Keratinocyte (primary cell): ENCODE results near the gene DGKI. TPM values are rescaled to one million over a fixed set of nuclear protein-coding genes. Genes with fewer than 3 reads are reported as not detected.

Source experiments
- DNase-seq: peaks from one replicate; pipeline ENCODE4 v3.0.0-alpha.2; 2011; ENCODE audit warnings: low read depth, missing footprints, low spot score
- FAIRE-seq: peaks from 2 replicates; lab custom pipeline; 2011; peaks lifted over from hg19 to GRCh38; lab: Jason Lieb, UNC
- H2AFZ ChIP-seq: 2 replicates; pipeline ENCODE4 v1.6.0; 2012; ENCODE audit warnings: low read length, control low read depth, inconsistent platforms; ENCODE audit not compliant: control insufficient read depth
- H3K27ac ChIP-seq: 2 replicates; pipeline ENCODE4 v1.5.1; 2011; ENCODE audit warnings: low read length; ENCODE audit not compliant: control insufficient read depth, insufficient read depth
- H3K27me3 ChIP-seq: 3 replicates; pipeline ENCODE4 v1.6.0; 2011; ENCODE audit warnings: low read length; ENCODE audit not compliant: control insufficient read depth, insufficient read depth; ENCODE audit errors: extremely low read depth
- H3K36me3 ChIP-seq, 2 experiments: 2 replicates in 1 of 2; 3 replicates in 1 of 2; pipeline ENCODE4 v1.5.1; 2011; ENCODE audit warnings: low read length in 2 of 2, mild to moderate bottlenecking in 1 of 2; ENCODE audit not compliant: control insufficient read depth in 2 of 2, insufficient read depth in 2 of 2; ENCODE audit errors: extremely low read depth in 1 of 2
- H3K4me1 ChIP-seq: 3 replicates; pipeline ENCODE4 v1.5.1; 2011; ENCODE audit warnings: low read length; ENCODE audit not compliant: control insufficient read depth, insufficient read depth; ENCODE audit errors: extremely low read depth
- H3K4me2 ChIP-seq: 3 replicates; pipeline ENCODE4 v1.6.0; 2011; ENCODE audit warnings: low read depth, low read length; ENCODE audit not compliant: control insufficient read depth, insufficient read depth; ENCODE audit errors: extremely low read depth
- H3K4me3 ChIP-seq, 3 experiments: fragments of 200-600 bp in 1 of 3; sonication (generic) in 1 of 3; 2 replicates in 2 of 3; 3 replicates in 1 of 3; pipeline ENCODE4 v1.5.1; 2011 to 2016; ENCODE audit warnings: low read length in 3 of 3, mild to moderate bottlenecking in 3 of 3, control low read depth in 2 of 3, inconsistent platforms in 1 of 3, low read depth in 1 of 3, mixed read lengths in 1 of 3, mixed run types in 1 of 3, moderate library complexity in 1 of 3; ENCODE audit not compliant: control insufficient read depth in 2 of 3, insufficient read depth in 2 of 3; ENCODE audit errors: extremely low read depth in 1 of 3
- H3K79me2 ChIP-seq: 2 replicates; pipeline ENCODE4 v1.6.0; 2012; ENCODE audit warnings: low read length; ENCODE audit not compliant: control insufficient read depth, insufficient read depth
- H3K9ac ChIP-seq: 3 replicates; pipeline ENCODE4 v1.6.0; 2011; ENCODE audit warnings: low read length; ENCODE audit not compliant: control insufficient read depth, insufficient read depth; ENCODE audit errors: extremely low read depth
- H3K9me1 ChIP-seq: 3 replicates; pipeline ENCODE4 v1.6.0; 2011; ENCODE audit warnings: low read length; ENCODE audit not compliant: control insufficient read depth, insufficient read depth; ENCODE audit errors: extremely low read depth
- H3K9me3 ChIP-seq: 2 replicates; pipeline ENCODE4 v1.5.1; 2012; ENCODE audit warnings: low read depth, low read length; ENCODE audit not compliant: control insufficient read depth
- H4K20me1 ChIP-seq: 3 replicates; pipeline ENCODE4 v1.6.0; 2011; ENCODE audit warnings: low read length; ENCODE audit not compliant: control insufficient read depth, insufficient read depth; ENCODE audit errors: extremely low read depth
- CTCF ChIP-seq, 3 experiments: IDR thresholded peaks in 1 of 3; conservative IDR thresholded peaks in 1 of 3; optimal IDR thresholded peaks in 1 of 3; 2 replicates in 2 of 3; 3 replicates in 1 of 3; pipeline versions ENCODE3 to v1.5.1; 2011; ENCODE audit warnings: low read length in 3 of 3, mild to moderate bottlenecking in 3 of 3, moderate library complexity in 2 of 3, control low read depth in 1 of 3, inconsistent platforms in 1 of 3; ENCODE audit not compliant: insufficient read depth in 2 of 3; ENCODE audit errors: extremely low read depth in 1 of 3
- EZH2 ChIP-seq: IDR thresholded peaks from one replicate; pipeline ENCODE4 v1.6.1; 2012; ENCODE audit warnings: inconsistent platforms, mild to moderate bottlenecking, low read length, moderate library complexity
- dilution Hi-C: fragments of 300-500 bp; cut with MboI; formaldehyde crosslinking; loops from one replicate; pipeline ENCODE4 v1.7.0; 2020; ENCODE audit warnings: low sequenced_read_pairs; ENCODE audit not compliant: extremely low pct_ligation_motif_present
- polyA plus RNA-seq, 5 experiments: library from polyadenylated mRNA; depleted of rRNA in 3 of 5; stranded (reverse) in 3 of 5; stranded (forward) in 1 of 5; unstranded in 1 of 5; fragments of >200 nt; gene quantifications; 1 replicate in 1 of 5; 2 replicates in 3 of 5; 3 replicates in 1 of 5; pipeline versions ENCODE4 v1.2.1 to v1.2.3, GENCODE V29; 2011 to 2012; ENCODE audit warnings: missing spikeins in 2 of 5, low read depth in 1 of 5, low replicate concordance in 1 of 5

The DGKI gene
- polyA plus RNA-seq, 1 donor (not counting 4 experiments of a cell fraction or from before 2014, with no cell fraction given) = 0.14 TPM

GRCh38 chr7:137790828-137791227 is 55.9 kb downstream of the DGKI start:
- dilution Hi-C loops = no loop called here
- no peak for FAIRE-seq
- Histone ChIP-seq H3K4me2 (no peak overlapping the region), H4K20me1 (no peaks in the 10 kb centered on the region), H3K9me3 (no peaks in the 10 kb centered on the region), H3K27me3 (no peaks in the 10 kb centered on the region), H2AFZ (no peak overlapping the region), H3K36me3 (no peaks in the 10 kb centered on the region), H3K9me1 (no peaks in the 10 kb centered on the region), H3K9ac (no peak overlapping the region), H3K4me1 (no peaks in the 10 kb centered on the region), H3K4me3 (no peak overlapping the region), H3K79me2 (no peaks in the 10 kb centered on the region), H3K27ac (no peak overlapping the region)
- TF ChIP-seq EZH2 = no peak
- no peak for DNase-seq

GRCh38 chr7:137789215-137789882 is 57.4 kb downstream of the DGKI start:
- no peaks in the 10 kb centered on the region for H4K20me1 ChIP-seq
- DNase-seq (no peak), FAIRE-seq (peak; percentile 36)
- H3K4me2 ChIP-seq = no peak overlapping the region
- H3K9me3 ChIP-seq = no peaks in the 10 kb centered on the region
- TF ChIP-seq EZH2 = no peak
- TF ChIP-seq CTCF (optimal IDR thresholded peaks at IDR 0.05 in 1 of 3, IDR thresholded peaks at IDR 0.05 in 1 of 3, conservative IDR thresholded peaks at IDR 0.05 in 1 of 3; ENCODE audit: extremely low read depth in 1 of 3, insufficient read depth in 2 of 3, low read length in 3 of 3) = no peak
- no peak overlapping the region for H2AFZ ChIP-seq
- H3K9ac ChIP-seq = no peak overlapping the region
- H3K27ac ChIP-seq = no peak overlapping the region
- no peaks in the 10 kb centered on the region for H3K4me1 ChIP-seq
- H3K27me3 ChIP-seq = no peaks in the 10 kb centered on the region
- no peaks in the 10 kb centered on the region for H3K79me2 ChIP-seq
- dilution Hi-C loops = no loop called here
- no peaks in the 10 kb centered on the region for H3K9me1 ChIP-seq
- H3K4me3 ChIP-seq = no peak overlapping the region
- no peaks in the 10 kb centered on the region for H3K36me3 ChIP-seq
